ENCODE measurements around the gene MSMP.

- TF ChIP-seq CTCF (IDR thresholded peaks at IDR 0.05; ENCODE audit: poor library complexity) (no peak), EZH2 (IDR thresholded peaks at IDR 0.05; ENCODE audit: borderline replicate concordance) (no peak)
These were observed 22.5 kb downstream of the MSMP start for GRCh38 chr9:35731415-35732184.
